ENCODE measurements around the gene AFG1L. TPM values are rescaled to one million over a fixed set of nuclear protein-coding genes. Genes with fewer than 3 reads are reported as not detected.

AFG1L gene
- total RNA-seq, 1 experiment from 2014 or later, result 4.9 TPM

- TF ChIP-seq, protein P1, sequence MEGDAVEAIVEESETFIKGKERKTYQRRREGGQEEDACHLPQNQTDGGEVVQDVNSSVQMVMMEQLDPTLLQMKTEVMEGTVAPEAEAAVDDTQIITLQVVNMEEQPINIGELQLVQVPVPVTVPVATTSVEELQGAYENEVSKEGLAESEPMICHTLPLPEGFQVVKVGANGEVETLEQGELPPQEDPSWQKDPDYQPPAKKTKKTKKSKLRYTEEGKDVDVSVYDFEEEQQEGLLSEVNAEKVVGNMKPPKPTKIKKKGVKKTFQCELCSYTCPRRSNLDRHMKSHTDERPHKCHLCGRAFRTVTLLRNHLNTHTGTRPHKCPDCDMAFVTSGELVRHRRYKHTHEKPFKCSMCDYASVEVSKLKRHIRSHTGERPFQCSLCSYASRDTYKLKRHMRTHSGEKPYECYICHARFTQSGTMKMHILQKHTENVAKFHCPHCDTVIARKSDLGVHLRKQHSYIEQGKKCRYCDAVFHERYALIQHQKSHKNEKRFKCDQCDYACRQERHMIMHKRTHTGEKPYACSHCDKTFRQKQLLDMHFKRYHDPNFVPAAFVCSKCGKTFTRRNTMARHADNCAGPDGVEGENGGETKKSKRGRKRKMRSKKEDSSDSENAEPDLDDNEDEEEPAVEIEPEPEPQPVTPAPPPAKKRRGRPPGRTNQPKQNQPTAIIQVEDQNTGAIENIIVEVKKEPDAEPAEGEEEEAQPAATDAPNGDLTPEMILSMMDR (IDR thresholded peaks at IDR 0.05 in 2 of 3, conservative IDR thresholded peaks at IDR 0.05 in 1 of 3; ENCODE audit: borderline replicate concordance in 1 of 3, insufficient read depth in 1 of 3, low read depth in 2 of 3, low read length in 2 of 3), result no peak
- no peak for TF ChIP-seq CEBPB (IDR thresholded peaks at IDR 0.05; ENCODE audit: low read depth)
Observed at GRCh38 chr6:108251252-108251651, 43.6 kb upstream of the AFG1L start (continued).

DNA sequence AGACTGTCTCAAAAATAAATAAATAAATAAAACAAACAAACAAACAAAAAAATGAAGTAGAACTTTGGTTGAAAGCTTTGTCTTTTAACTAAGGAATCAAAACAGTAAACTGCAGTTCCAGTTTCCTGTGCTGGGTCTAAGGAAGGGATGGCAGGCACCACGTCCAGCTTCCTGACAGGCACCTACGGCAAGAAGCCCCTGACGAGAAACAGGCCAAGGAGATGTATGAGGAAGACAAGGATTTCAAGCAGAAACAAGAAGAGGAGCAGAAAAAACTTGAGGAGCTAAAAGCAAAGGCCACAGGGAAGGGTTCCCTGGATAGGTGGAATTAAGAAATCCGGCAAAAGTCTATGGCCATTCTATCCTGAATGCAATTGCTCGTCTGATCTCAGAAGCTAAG is 42.8 kb upstream of the AFG1L start:
- CTCF ChIA-PET, result interaction anchor here (2.6 kb wide), 1 partner anchor 240 kb away, joined by 10 read pairs; no protein-coding TSS in a partner anchor

DNA sequence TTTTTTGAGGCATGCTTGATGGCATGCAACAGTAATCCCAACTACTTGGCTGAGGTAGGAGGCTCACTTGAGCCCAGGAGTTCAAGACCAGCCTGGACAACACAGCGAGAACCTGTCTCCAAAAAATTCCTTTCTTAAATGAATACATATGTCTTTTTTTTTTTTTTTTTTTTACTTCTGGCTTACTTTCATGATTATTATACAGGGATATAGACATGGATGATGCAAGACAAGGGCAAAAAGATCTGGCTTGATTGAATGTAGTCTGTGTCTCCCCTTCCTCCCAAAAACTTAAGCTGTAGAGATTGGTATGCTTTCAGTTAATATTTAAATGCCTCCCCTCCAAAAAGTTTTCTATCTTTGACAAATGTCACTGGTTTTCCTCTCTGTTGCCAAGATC is 41.6 kb upstream of the AFG1L start:
- no peak overlapping the region for H3K27ac ChIP-seq (ENCODE audit: low read depth, low read length)
- DNase-seq (ENCODE audit: low read depth, low spot score), result no peak
- CTCF ChIA-PET, result interaction anchor here (1.7 kb wide), 1 partner anchor 239 kb away, joined by 5 read pairs; no protein-coding TSS in a partner anchor

More for the DNA sequence above, 42.8 kb upstream of the AFG1L start:
- no peak overlapping the region for H3K9ac ChIP-seq (ENCODE audit: low read length)
- ATAC-seq, result no peak
- H4K20me1 ChIP-seq (ENCODE audit: insufficient read depth), result 0 out of 2 replicates have a peak, but pooled peaks cover 11% of the 10 kb centered on the region
- DNase-seq (ENCODE audit: low read depth, low spot score), result no peak
- intact Hi-C loops (cut with micrococcal nuclease), result no loop called here
- H3K27ac ChIP-seq (ENCODE audit: low read depth, low read length), result no peak overlapping the region
- peaks cover 0 to 2% of the 10 kb centered on the region in 2 experiments; a peak in 1 of 4 replicates for H3K36me3 ChIP-seq (ENCODE audit: control insufficient read depth in 1 of 2, insufficient read depth in 2 of 2, low read length in 2 of 2)
- BruUV-seq (replicated peaks), result no TSS peak
- POLR2A ChIA-PET, result no interaction called here
- TF ChIP-seq FOSL1 (IDR thresholded peaks at IDR 0.05; ENCODE audit: low read depth), result no peak
- no peaks in the 10 kb centered on the region for H3K27me3 ChIP-seq (ENCODE audit: insufficient read depth, low read length)
- no peak overlapping the region for H3K4me3 ChIP-seq (replicated peaks in 1 of 2; ENCODE audit: low read depth in 1 of 2, low read length in 2 of 2)
- no peaks in the 10 kb centered on the region for H3K9me3 ChIP-seq (ENCODE audit: control insufficient read depth in 1 of 2, insufficient read depth in 1 of 2, low read depth in 1 of 2, low read length in 2 of 2)
- H3K4me1 ChIP-seq (ENCODE audit: control insufficient read depth in 1 of 2, insufficient read depth in 2 of 2, low read length in 2 of 2), result no peaks in the 10 kb centered on the region
- H3K9me2 ChIP-seq (ENCODE audit: insufficient read depth), result no peaks in the 10 kb centered on the region
- RAD21 ChIA-PET (ENCODE audit: low non-redundant PET in 1 of 2, low total read pairs in 2 of 2, uncharacterized antibody in 2 of 2, unreplicated experiment in 2 of 2), result no interaction called here
- H3K79me2 ChIP-seq (ENCODE audit: insufficient read depth, low read length), result peaks cover 98% of the 10 kb centered on the region
- no peak overlapping the region for H3K4me2 ChIP-seq (ENCODE audit: low read length)
- H2AFZ ChIP-seq (ENCODE audit: low read depth, low read length, poor library complexity, severe bottlenecking), result no peak overlapping the region

More for the DNA sequence above, 41.6 kb upstream of the AFG1L start:
- Histone ChIP-seq H3K4me3 (replicated peaks in 1 of 2; ENCODE audit: low read depth in 1 of 2, low read length in 2 of 2) (no peak overlapping the region), H3K36me3 (ENCODE audit: control insufficient read depth in 1 of 2, insufficient read depth in 2 of 2, low read length in 2 of 2) (peaks cover 0 to 2% of the 10 kb centered on the region in 2 experiments; a peak in 1 of 4 replicates), H2AFZ (ENCODE audit: low read depth, low read length, poor library complexity, severe bottlenecking) (no peak overlapping the region), H3K9me2 (ENCODE audit: insufficient read depth) (no peaks in the 10 kb centered on the region), H4K20me1 (ENCODE audit: insufficient read depth) (0 out of 2 replicates have a peak, but pooled peaks cover 6% of the 10 kb centered on the region), H3K9me3 (ENCODE audit: control insufficient read depth in 1 of 2, insufficient read depth in 1 of 2, low read depth in 1 of 2, low read length in 2 of 2) (no peaks in the 10 kb centered on the region), H3K4me1 (ENCODE audit: control insufficient read depth in 1 of 2, insufficient read depth in 2 of 2, low read length in 2 of 2) (no peaks in the 10 kb centered on the region), H3K79me2 (ENCODE audit: insufficient read depth, low read length) (peaks cover 98% of the 10 kb centered on the region), H3K27me3 (ENCODE audit: insufficient read depth, low read length) (no peaks in the 10 kb centered on the region), H3K4me2 (ENCODE audit: low read length) (no peak overlapping the region), H3K9ac (ENCODE audit: low read length) (no peak overlapping the region)
- no peak for ATAC-seq
- ChIA-PET POLR2A (no interaction called here), RAD21 (ENCODE audit: low non-redundant PET in 1 of 2, low total read pairs in 2 of 2, uncharacterized antibody in 2 of 2, unreplicated experiment in 2 of 2) (interaction anchor here (0.6 to 0.7 kb wide), 2 partner anchors 9 to 54 kb away, joined by 3 read pairs; no protein-coding TSS in a partner anchor)
- intact Hi-C loops (cut with micrococcal nuclease), result no loop called here
- TF ChIP-seq EZH2 (IDR thresholded peaks at IDR 0.05) (no peak), MAX (IDR thresholded peaks at IDR 0.05) (no peak), EZH2phosphoT487 (IDR thresholded peaks at IDR 0.05; ENCODE audit: borderline replicate concordance) (no peak), SRF (IDR thresholded peaks at IDR 0.05; ENCODE audit: low read depth) (no peak)
- BruUV-seq (replicated peaks), result no TSS peak

Measured in HCT116 (cell line).